NT2/D1 (cell line): ENCODE measurements around the gene TK2.

Experiments used
- SUZ12 ChIP-seq: IDR thresholded peaks from 2 replicates; pipeline ENCODE4 v1.6.1; 2011; ENCODE audit not compliant: insufficient read length, insufficient read depth; ENCODE audit errors: extremely low read depth
- YY1 ChIP-seq: IDR thresholded peaks from 2 replicates; pipeline ENCODE4 v1.6.1; 2011; ENCODE audit not compliant: insufficient read length, insufficient read depth
- ZNF274 ChIP-seq: IDR thresholded peaks from 2 replicates; pipeline ENCODE4 v1.6.1; 2011; ENCODE audit warnings: mild to moderate bottlenecking, low read depth, low read length

DNA sequence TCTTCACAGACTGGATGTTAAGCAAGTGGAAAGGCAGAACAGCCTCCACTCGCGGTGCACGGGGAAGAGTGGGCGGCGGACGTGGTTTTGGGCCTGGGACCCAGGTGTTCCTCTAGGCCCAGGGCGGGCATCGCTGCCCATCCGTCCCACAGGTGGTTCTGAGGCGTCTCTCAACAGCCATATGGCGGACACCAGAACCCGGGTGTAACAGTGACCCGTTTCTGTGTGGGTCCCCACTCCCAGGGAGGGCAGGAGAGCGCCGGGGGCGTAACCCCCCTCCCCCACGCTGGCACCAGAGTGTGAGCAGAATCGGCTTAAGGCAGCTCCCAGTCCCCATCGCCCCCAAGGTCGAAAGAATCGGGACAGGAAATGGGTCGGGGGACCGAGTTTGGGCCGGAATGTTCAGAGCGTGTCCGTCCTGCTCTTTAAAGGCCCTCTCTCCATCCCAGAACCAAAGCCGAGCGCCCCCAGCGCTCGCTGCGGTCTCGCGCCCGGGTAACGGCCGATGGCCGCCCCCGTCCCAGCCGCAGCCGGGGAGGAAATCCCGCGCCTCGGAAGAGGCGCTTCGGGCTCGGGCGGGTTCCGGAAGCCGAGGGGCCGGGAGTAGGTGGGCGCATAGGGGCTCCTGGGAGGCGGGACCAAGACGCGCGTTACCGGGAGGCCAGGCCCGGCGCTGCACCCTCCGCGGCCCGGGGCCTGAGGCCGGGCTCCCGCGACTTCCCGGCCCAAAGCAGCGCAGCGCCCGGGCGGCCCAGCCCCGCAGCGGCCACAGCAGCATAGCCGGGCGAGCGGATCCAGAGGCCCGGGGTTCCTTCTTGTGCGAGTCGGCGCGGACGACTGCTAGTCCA lies at the start of gene TK2:
- TF ChIP-seq SUZ12 (no peak), YY1 (no peak), ZNF274 (no peak)
